ENCODE data around the gene MATK.

- TF ChIP-seq CTCF (IDR thresholded peaks at IDR 0.05) (no peak), RORB (CRISPR knock-in tag; IDR thresholded peaks at IDR 0.05) (no peak), CREB1 (CRISPR knock-in tag; IDR thresholded peaks at IDR 0.05) (no peak), NR2C2 (CRISPR knock-in tag; IDR thresholded peaks at IDR 0.05) (no peak), ZBTB21 (CRISPR knock-in tag; IDR thresholded peaks at IDR 0.05; ENCODE audit: borderline replicate concordance) (no peak), TCF7 (CRISPR knock-in tag; IDR thresholded peaks at IDR 0.05; ENCODE audit: low read depth) (no peak), IRF2 (CRISPR knock-in tag; IDR thresholded peaks at IDR 0.05; ENCODE audit: borderline replicate concordance, low read depth) (no peak), ATF3 (CRISPR knock-in tag; conservative IDR thresholded peaks at IDR 0.05) (no peak)
Measured at GRCh38 chr19:3790941-3791340, 4.8 kb upstream of the MATK start.
